OCI-LY7 (cell line): ENCODE data around the gene SAMD8. TPM values are rescaled to one million over a fixed set of nuclear protein-coding genes. Genes with fewer than 3 reads are reported as not detected.

Experiments used
- BruUV-seq: library from RNA; stranded (reverse); fragments of 400-500 nt; replicated peaks from 2 replicates; lab custom pipeline; 2021; lab: Mats Ljungman, UMichigan
- CTCF ChIA-PET: fragments of 300-600 bp; sonication (Branson Sonifier 250); formaldehyde crosslinking; loops from one replicate; lab custom pipeline; 2022; ENCODE audit warnings: antibody characterized with exemption; ENCODE audit not compliant: unreplicated experiment; lab: Charles Lee
- POLR2A ChIA-PET: fragments of 300-600 bp; sonication (Branson Sonifier 250); formaldehyde crosslinking; loops from one replicate; lab custom pipeline; 2022; ENCODE audit warnings: antibody characterized with exemption; lab: Charles Lee
- DNase-seq: peaks from one replicate; pipeline ENCODE4 v3.0.0-alpha.2; 2015; ENCODE audit warnings: low spot score
- H2AFZ ChIP-seq: fragments of 200-600 bp; sonication (generic), shearing (Covaris generic); 2 replicates; pipeline ENCODE4 v1.6.1; 2014; ENCODE audit warnings: mild to moderate bottlenecking, antibody characterized with exemption, low read length, moderate library complexity
- H3K27ac ChIP-seq: fragments of 200-600 bp; sonication (generic); 2 replicates; pipeline ENCODE4 v1.5.1; 2014; ENCODE audit warnings: mixed run types, low read depth, mild to moderate bottlenecking, moderate library complexity, low read length, inconsistent platforms; ENCODE audit not compliant: poor library complexity, severe bottlenecking
- H3K36me3 ChIP-seq: fragments of 200-600 bp; sonication (generic); 2 replicates; pipeline ENCODE4 v1.6.1; 2014; ENCODE audit warnings: mild to moderate bottlenecking, antibody characterized with exemption, low read length, moderate library complexity, mixed read lengths; ENCODE audit not compliant: insufficient read depth
- H3K4me1 ChIP-seq: fragments of 200-600 bp; sonication (generic); 2 replicates; pipeline ENCODE4 v1.5.1; 2014; ENCODE audit warnings: mild to moderate bottlenecking, low read length; ENCODE audit not compliant: insufficient read depth, poor library complexity, severe bottlenecking
- H3K4me2 ChIP-seq: fragments of 200-600 bp; sonication (generic); 2 replicates; pipeline ENCODE4 v1.6.1; 2014; ENCODE audit warnings: mild to moderate bottlenecking, low read length
- H3K4me3 ChIP-seq: fragments of 200-600 bp; sonication (generic); 2 replicates; pipeline ENCODE4 v1.5.1; 2014; ENCODE audit warnings: mild to moderate bottlenecking, low read depth, low read length; ENCODE audit not compliant: poor library complexity, severe bottlenecking
- H3K79me2 ChIP-seq: fragments of 200-600 bp; sonication (generic); 2 replicates; pipeline ENCODE4 v1.6.1; 2016; ENCODE audit warnings: low read depth, mild to moderate bottlenecking, low read length, moderate library complexity, mixed read lengths; ENCODE audit not compliant: insufficient read depth
- H3K9me2 ChIP-seq: fragments of 200-600 bp; sonication (generic); 2 replicates; pipeline ENCODE4 v1.6.1; 2016; ENCODE audit warnings: mild to moderate bottlenecking, low read length, mixed read lengths; ENCODE audit not compliant: insufficient read depth
- H3K9me3 ChIP-seq: fragments of 200-600 bp; sonication (generic); 2 replicates; pipeline ENCODE4 v1.6.1; 2014; ENCODE audit warnings: mild to moderate bottlenecking, mixed run types, low read length, mixed read lengths
- H4K20me1 ChIP-seq: fragments of 200-600 bp; sonication (generic); 2 replicates; pipeline ENCODE4 v1.6.1; 2014; ENCODE audit warnings: mild to moderate bottlenecking, antibody characterized with exemption, low read length, moderate library complexity, mixed read lengths; ENCODE audit not compliant: insufficient read depth
- EZH2phosphoT487 ChIP-seq: fragments of 200-600 bp; sonication (generic); IDR thresholded peaks from 2 replicates; pipeline ENCODE4 v1.6.1; 2018; ENCODE audit warnings: low read depth, borderline replicate concordance, mild to moderate bottlenecking, mixed run types, antibody characterized with exemption, low read length, moderate library complexity, mixed read lengths
- intact Hi-C: fragments of 100-400 bp; cut with micrococcal nuclease; formaldehyde crosslinking; loops from one replicate; pipeline ENCODE4 v1.10.0; 2022; ENCODE audit not compliant: unreplicated experiment
- total RNA-seq, 2 experiments: library from RNA; depleted of rRNA in 1 of 2; stranded (reverse); fragments of >200 nt in 1 of 2; shearing (Covaris generic) in 1 of 2; gene quantifications; 2 replicates each; pipeline ENCODE4 v1.2.3, GENCODE V29; 2014 to 2022
- TF ChIP-seq, protein P1 (sequence below): fragments of 200-600 bp; sonication (generic); conservative IDR thresholded peaks from 2 replicates; pipeline ENCODE4 v1.5.1; 2014; ENCODE audit warnings: mild to moderate bottlenecking, antibody characterized with exemption, low read length, moderate library complexity, mixed read lengths

The SAMD8 gene
- total RNA-seq, 2 experiments from 2014 or later, result 8.8 to 16.7 TPM

GRCh38 chr10:75080554-75080953, 30.9 kb upstream of the SAMD8 start:
- no peak for DNase-seq
- Histone ChIP-seq H3K79me2 (no peaks in the 10 kb centered on the region), H2AFZ (no peak overlapping the region), H3K4me3 (no peak overlapping the region), H3K4me2 (no peak overlapping the region), H3K27ac (no peak overlapping the region), H3K4me1 (no peaks in the 10 kb centered on the region), H3K36me3 (no peaks in the 10 kb centered on the region), H3K9me3 (no peaks in the 10 kb centered on the region), H3K9me2 (no peaks in the 10 kb centered on the region), H4K20me1 (no peaks in the 10 kb centered on the region)
- TF ChIP-seq EZH2phosphoT487, result no peak
- TF ChIP-seq, protein P1, sequence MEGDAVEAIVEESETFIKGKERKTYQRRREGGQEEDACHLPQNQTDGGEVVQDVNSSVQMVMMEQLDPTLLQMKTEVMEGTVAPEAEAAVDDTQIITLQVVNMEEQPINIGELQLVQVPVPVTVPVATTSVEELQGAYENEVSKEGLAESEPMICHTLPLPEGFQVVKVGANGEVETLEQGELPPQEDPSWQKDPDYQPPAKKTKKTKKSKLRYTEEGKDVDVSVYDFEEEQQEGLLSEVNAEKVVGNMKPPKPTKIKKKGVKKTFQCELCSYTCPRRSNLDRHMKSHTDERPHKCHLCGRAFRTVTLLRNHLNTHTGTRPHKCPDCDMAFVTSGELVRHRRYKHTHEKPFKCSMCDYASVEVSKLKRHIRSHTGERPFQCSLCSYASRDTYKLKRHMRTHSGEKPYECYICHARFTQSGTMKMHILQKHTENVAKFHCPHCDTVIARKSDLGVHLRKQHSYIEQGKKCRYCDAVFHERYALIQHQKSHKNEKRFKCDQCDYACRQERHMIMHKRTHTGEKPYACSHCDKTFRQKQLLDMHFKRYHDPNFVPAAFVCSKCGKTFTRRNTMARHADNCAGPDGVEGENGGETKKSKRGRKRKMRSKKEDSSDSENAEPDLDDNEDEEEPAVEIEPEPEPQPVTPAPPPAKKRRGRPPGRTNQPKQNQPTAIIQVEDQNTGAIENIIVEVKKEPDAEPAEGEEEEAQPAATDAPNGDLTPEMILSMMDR, result no peak
- ChIA-PET CTCF (no interaction called here), POLR2A (no interaction called here)
- intact Hi-C loops, result no loop called here
- BruUV-seq, result no TSS peak

GRCh38 chr10:75081379-75081778, 30.1 kb upstream of the SAMD8 start:
- Histone ChIP-seq H3K4me2 (no peak overlapping the region), H3K9me3 (no peaks in the 10 kb centered on the region), H2AFZ (no peak overlapping the region), H3K9me2 (no peaks in the 10 kb centered on the region), H3K79me2 (no peaks in the 10 kb centered on the region), H3K27ac (no peak overlapping the region), H3K4me3 (no peak overlapping the region), H3K36me3 (no peaks in the 10 kb centered on the region), H4K20me1 (no peaks in the 10 kb centered on the region), H3K4me1 (no peaks in the 10 kb centered on the region)
- no TSS peak for BruUV-seq
- intact Hi-C loops, result no loop called here
- CTCF ChIA-PET, result no interaction called here
- no peak for DNase-seq
- TF ChIP-seq, protein P1, result no peak
- TF ChIP-seq EZH2phosphoT487, result no peak
- POLR2A ChIA-PET, result no interaction called here

- no peaks in the 10 kb centered on the region for H3K9me3 ChIP-seq
- BruUV-seq, result no TSS peak
- no peaks in the 10 kb centered on the region for H3K4me1 ChIP-seq
- intact Hi-C loops, result no loop called here
- ChIA-PET CTCF (no interaction called here), POLR2A (no interaction called here)
- no peaks in the 10 kb centered on the region for H4K20me1 ChIP-seq
- no peak overlapping the region for H2AFZ ChIP-seq
- no peaks in the 10 kb centered on the region for H3K36me3 ChIP-seq
- no peaks in the 10 kb centered on the region for H3K9me2 ChIP-seq
- no peak for DNase-seq
- H3K4me3 ChIP-seq, result no peak overlapping the region
- no peaks in the 10 kb centered on the region for H3K79me2 ChIP-seq
- H3K4me2 ChIP-seq, result no peak overlapping the region
- TF ChIP-seq, protein P1, result no peak
- no peak for TF ChIP-seq EZH2phosphoT487
- no peak overlapping the region for H3K27ac ChIP-seq
These were observed 27.3 kb upstream of the SAMD8 start for GRCh38 chr10:75083972-75084833.
